IPS-18a (cell line): ENCODE measurements around the gene BIRC7.

Experiments
- H3K27ac ChIP-seq: one replicate; pipeline ENCODE4 v1.5.1; 2013; ENCODE audit warnings: low read length
- H3K27me3 ChIP-seq: one replicate; pipeline ENCODE4 v1.6.1; 2013; ENCODE audit warnings: mild to moderate bottlenecking, low read length; ENCODE audit not compliant: control insufficient read depth, insufficient read depth
- H3K36me3 ChIP-seq: one replicate; pipeline ENCODE4 v1.6.1; 2013; ENCODE audit warnings: low read depth, low read length; ENCODE audit not compliant: control insufficient read depth
- H3K4me1 ChIP-seq: one replicate; pipeline ENCODE4 v1.6.1; 2013; ENCODE audit warnings: low read depth, low read length; ENCODE audit not compliant: control insufficient read depth
- H3K4me3 ChIP-seq: one replicate; pipeline ENCODE4 v1.5.1; 2013; ENCODE audit warnings: low read length
- H3K9ac ChIP-seq: one replicate; pipeline ENCODE4 v1.6.1; 2013; ENCODE audit warnings: mild to moderate bottlenecking, low read length, moderate library complexity
- H3K9me3 ChIP-seq: one replicate; pipeline ENCODE4 v1.6.1; 2013; ENCODE audit warnings: low read depth, low read length; ENCODE audit not compliant: control insufficient read depth

The BIRC7 gene

GRCh38 chr20:63264000-63264399, 28.3 kb downstream of the BIRC7 start:
- no peaks in the 10 kb centered on the region for H3K9me3 ChIP-seq
- no peaks in the 10 kb centered on the region for H3K36me3 ChIP-seq
- H3K27ac ChIP-seq: no peak overlapping the region
- H3K4me3 ChIP-seq: no peak overlapping the region
- no peaks in the 10 kb centered on the region for H3K27me3 ChIP-seq
- no peaks in the 10 kb centered on the region for H3K4me1 ChIP-seq
- no peak overlapping the region for H3K9ac ChIP-seq

DNA sequence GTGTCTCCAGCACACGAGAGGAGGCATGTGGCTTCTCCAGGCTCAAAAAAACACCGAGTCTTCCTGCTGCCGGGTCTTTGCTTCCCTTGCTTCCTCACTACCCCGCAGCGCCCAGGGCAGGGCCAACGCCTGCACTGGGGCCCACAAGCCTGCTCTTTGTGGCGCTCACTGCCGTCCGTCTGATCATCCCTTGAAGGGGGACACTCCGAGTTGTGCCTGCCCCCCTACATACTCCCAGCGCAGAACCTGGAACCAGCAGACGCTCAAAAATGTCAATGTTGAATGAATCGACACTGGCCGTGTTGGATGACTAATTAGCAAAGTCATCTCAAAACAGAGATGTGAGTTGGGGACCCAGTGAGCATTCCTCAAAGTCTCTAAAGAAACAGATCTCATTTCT, 28.8 kb downstream of the BIRC7 start:
- Histone ChIP-seq H3K9me3 (no peaks in the 10 kb centered on the region), H3K4me3 (no peak overlapping the region), H3K9ac (no peak overlapping the region), H3K36me3 (no peaks in the 10 kb centered on the region), H3K4me1 (no peaks in the 10 kb centered on the region), H3K27me3 (no peaks in the 10 kb centered on the region), H3K27ac (no peak overlapping the region)

GRCh38 chr20:63265891-63266515, 30.3 kb downstream of the BIRC7 start:
- H3K4me3 ChIP-seq: no peak overlapping the region
- H3K27ac ChIP-seq: no peak overlapping the region
- no peaks in the 10 kb centered on the region for H3K36me3 ChIP-seq
- no peaks in the 10 kb centered on the region for H3K4me1 ChIP-seq
- H3K9ac ChIP-seq: no peak overlapping the region
- no peaks in the 10 kb centered on the region for H3K27me3 ChIP-seq
- no peaks in the 10 kb centered on the region for H3K9me3 ChIP-seq

GRCh38 chr20:63267691-63268090, 32.0 kb downstream of the BIRC7 start:
- Histone ChIP-seq H3K27me3 (no peaks in the 10 kb centered on the region), H3K9me3 (no peaks in the 10 kb centered on the region), H3K4me3 (no peak overlapping the region), H3K27ac (no peak overlapping the region), H3K4me1 (no peaks in the 10 kb centered on the region), H3K9ac (no peak overlapping the region), H3K36me3 (no peaks in the 10 kb centered on the region)

GRCh38 chr20:63268256-63268655, 32.6 kb downstream of the BIRC7 start:
- H3K27me3 ChIP-seq: no peaks in the 10 kb centered on the region

DNA sequence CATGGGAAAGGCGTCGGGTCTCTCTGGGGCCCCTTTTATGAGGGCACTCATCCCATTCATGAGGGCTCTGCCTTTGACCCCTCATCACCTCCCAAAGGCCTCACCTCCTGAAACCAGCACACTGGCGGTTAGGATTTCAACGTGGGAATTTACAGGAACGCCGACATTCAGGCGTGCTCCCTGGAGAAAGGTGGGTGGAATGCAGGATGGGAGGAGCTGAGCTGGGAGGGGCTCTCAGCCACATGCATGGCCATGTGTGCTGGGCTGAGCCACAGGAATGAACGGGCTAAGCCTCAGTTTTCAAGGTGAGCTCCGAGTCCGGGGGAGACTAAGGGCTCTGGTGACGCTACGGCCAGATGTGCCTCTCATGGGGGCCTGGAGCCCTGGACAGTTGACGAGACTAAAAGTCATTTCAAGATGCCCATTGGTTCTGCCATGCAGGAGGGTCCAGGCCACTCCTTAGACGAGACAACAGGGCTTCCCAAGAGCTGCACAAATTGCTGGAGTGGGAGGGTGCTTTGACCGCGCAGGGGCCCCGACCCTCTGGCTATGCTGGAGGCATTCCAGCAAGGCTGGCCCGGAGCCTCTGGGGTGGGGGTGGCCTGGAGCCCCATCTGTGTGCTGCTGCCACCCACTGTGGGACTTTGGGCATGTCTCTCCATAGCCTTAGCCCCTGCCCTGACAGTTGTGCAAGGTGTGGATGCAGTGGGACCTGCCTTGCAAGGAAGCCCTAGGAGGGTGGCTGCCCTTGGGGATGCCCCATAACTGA, 33.1 kb downstream of the BIRC7 start:
- H3K27me3 ChIP-seq: no peaks in the 10 kb centered on the region
- H3K4me3 ChIP-seq: no peak overlapping the region
- H3K4me1 ChIP-seq: no peaks in the 10 kb centered on the region
- no peaks in the 10 kb centered on the region for H3K36me3 ChIP-seq
- no peaks in the 10 kb centered on the region for H3K9me3 ChIP-seq
- no peak overlapping the region for H3K27ac ChIP-seq
- no peak overlapping the region for H3K9ac ChIP-seq

More at GRCh38 chr20:63268256-63268655, 32.6 kb downstream of the BIRC7 start:
- no peaks in the 10 kb centered on the region for H3K4me1 ChIP-seq
- H3K9ac ChIP-seq: no peak overlapping the region
- no peak overlapping the region for H3K4me3 ChIP-seq
- H3K9me3 ChIP-seq: no peaks in the 10 kb centered on the region
- H3K36me3 ChIP-seq: no peaks in the 10 kb centered on the region
- no peak overlapping the region for H3K27ac ChIP-seq

DNA sequence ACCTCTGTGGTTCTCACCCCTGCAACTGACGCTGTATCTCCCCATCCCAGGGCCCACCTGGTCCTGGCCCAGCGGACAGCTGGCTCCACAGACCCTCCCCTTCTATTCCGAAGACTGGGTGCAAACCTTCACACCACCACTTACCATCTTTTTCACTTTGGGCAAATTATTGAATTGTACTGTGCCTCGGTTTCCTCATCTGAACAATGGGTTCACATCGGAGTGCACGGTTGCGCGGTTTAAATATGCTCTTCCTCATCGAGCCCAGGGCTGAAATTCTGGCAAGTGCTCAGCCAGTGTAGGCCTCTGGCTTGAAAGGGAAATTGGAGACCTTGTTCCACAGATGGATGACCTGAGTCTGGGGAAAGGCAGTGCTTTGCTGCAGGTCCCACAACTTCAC, 34.0 kb downstream of the BIRC7 start:
- no peaks in the 10 kb centered on the region for H3K4me1 ChIP-seq
- H3K9me3 ChIP-seq: no peaks in the 10 kb centered on the region
- no peak overlapping the region for H3K9ac ChIP-seq
- no peaks in the 10 kb centered on the region for H3K27me3 ChIP-seq
- no peak overlapping the region for H3K4me3 ChIP-seq
- H3K36me3 ChIP-seq: no peaks in the 10 kb centered on the region
- no peak overlapping the region for H3K27ac ChIP-seq

DNA sequence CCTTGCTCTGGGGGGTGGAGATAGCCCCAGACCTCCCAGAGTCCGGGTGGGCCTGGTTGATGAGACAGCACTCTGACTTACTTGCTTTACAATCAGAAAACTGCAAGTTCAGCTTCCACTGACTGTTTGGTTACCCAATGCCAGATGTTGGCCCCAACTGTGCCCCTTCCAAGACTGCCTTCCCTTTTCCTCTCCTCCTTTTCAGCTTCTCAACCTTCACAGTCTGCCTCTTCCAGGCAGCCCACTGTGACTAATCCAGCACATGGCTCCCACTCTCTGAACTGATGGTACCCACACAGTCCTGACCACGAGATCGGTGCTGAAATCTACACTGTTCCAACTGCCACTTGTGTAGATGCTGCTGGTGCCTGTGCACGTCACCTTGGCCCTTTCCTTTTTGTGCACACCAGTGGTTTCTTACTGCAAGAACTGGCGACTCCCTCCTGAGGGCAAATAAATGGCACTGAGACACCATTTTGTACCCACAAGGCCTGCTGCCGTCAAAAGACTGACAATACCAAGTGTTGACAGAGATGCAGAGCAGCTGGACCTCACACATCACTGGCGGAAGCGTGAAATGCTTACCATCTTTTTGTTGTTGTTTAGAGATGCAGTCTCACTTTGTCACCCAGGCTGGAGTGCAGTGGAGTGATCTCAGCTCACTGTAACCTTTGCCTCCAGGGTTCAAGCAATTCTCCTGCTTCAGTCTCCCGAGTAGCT, 35.1 kb downstream of the BIRC7 start:
- H3K27ac ChIP-seq: no peak overlapping the region
- H3K4me1 ChIP-seq: no peaks in the 10 kb centered on the region
- no peak overlapping the region for H3K9ac ChIP-seq
- no peaks in the 10 kb centered on the region for H3K27me3 ChIP-seq
- H3K4me3 ChIP-seq: no peak overlapping the region
- peaks cover under 1% of the 10 kb centered on the region for H3K36me3 ChIP-seq
- H3K9me3 ChIP-seq: no peaks in the 10 kb centered on the region

DNA sequence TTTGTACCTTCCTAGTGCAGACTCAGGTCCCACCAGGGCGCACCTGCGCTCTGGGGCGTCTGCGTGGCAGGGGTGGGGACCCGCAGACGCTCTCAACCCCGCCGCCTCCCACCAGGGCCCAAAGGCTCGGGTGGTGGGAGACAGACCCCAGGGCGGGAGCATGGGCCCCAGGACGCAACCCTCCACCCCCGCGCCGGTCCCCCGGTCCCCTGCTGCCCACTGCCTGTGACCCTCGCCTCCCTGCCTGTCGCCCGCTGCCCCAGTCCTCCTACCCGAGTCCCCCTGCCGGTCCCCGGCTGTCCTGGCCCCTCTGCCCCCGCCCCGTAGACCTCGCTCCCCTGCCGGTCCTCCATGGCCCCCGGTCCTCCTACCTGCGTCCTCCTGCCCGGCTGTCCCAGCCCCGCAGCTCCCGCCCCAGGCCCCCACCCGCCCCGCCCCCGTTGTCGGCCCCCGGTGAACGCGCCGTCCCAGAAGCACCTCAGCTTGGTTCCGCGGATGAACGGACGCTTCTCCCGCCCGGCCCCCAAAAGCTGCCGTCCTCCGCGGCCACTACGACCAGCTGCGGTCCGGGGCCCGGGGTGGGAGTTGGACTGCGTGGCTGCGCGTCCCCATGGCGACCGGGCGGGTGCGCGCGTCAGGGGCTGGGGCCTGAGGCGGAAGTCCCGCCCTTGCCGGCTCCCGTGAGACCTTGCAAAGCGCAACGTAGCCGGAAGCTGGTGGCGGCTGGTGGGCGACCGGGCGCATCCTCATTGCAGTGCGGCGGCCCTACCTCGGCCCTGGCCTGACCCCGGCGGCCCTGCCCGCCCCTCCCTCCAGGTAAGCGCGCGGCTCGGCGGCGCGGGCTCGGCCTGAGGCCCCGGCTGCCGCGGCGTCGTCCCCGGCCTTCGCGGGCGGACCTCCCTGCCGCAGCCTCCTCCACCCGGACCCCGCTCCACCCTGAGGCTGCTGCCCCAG, 36.7 kb downstream of the BIRC7 start, which contains the start of gene ARFGAP1:
Gene ARFGAP1, plus strand, starts transcription at position 709 of the 954 bp plus-strand sequence. CDS start 2,768 bp downstream, outside the sequence.
- H3K4me3 ChIP-seq: peak within 1 kb of the TSS; percentile 88
- no peaks in the 10 kb centered on the region for H3K4me1 ChIP-seq
- H3K9ac ChIP-seq: peak within 1 kb of the TSS; percentile 72
- no peaks in the 10 kb centered on the region for H3K27me3 ChIP-seq
- no peaks in the 10 kb centered on the region for H3K9me3 ChIP-seq
- H3K36me3 ChIP-seq: peaks cover 16% of the 10 kb centered on the region
- H3K27ac ChIP-seq: no peak within 1 kb of the TSS

- H3K27ac ChIP-seq: no peak overlapping the region
- peaks cover 23% of the 10 kb centered on the region for H3K36me3 ChIP-seq
- peak overlapping the region; percentile 88 for H3K4me3 ChIP-seq
- H3K9me3 ChIP-seq: no peaks in the 10 kb centered on the region
- no peaks in the 10 kb centered on the region for H3K4me1 ChIP-seq
- H3K27me3 ChIP-seq: no peaks in the 10 kb centered on the region
- peak overlapping the region; percentile 72 for H3K9ac ChIP-seq
These were observed 37.4 kb downstream of the BIRC7 start for GRCh38 chr20:63273059-63273579.
